Esophagus squamous epithelium (tissue), 4 donors: ENCODE measurements around the gene WWC1.

Source experiments
- CTCF ChIP-seq, 6 experiments: fragments of 450-650 bp in 4 of 6; fragments of 200-600 bp in 2 of 6; sonication (generic) in 2 of 6; IDR thresholded peaks; one replicate each; pipeline ENCODE4 v1.5.1; 2016 to 2019; ENCODE audit warnings: antibody characterized with exemption in 6 of 6, mild to moderate bottlenecking in 4 of 6, moderate library complexity in 4 of 6
- POLR2A ChIP-seq, 4 donors: fragments of 450-650 bp; IDR thresholded peaks; one replicate each; pipeline ENCODE4 v1.6.1; 2017; ENCODE audit warnings: antibody characterized with exemption in 4 of 4, mild to moderate bottlenecking in 4 of 4, moderate library complexity in 3 of 4

- TF ChIP-seq CTCF (IDR thresholded peaks at IDR 0.05) (no peak), POLR2A (IDR thresholded peaks at IDR 0.05) (no peak)
Observed at GRCh38 chr5:168457542-168457941, 166.1 kb downstream of the WWC1 start.
